Measurements from ENCODE around the gene ZNF823.

DNA sequence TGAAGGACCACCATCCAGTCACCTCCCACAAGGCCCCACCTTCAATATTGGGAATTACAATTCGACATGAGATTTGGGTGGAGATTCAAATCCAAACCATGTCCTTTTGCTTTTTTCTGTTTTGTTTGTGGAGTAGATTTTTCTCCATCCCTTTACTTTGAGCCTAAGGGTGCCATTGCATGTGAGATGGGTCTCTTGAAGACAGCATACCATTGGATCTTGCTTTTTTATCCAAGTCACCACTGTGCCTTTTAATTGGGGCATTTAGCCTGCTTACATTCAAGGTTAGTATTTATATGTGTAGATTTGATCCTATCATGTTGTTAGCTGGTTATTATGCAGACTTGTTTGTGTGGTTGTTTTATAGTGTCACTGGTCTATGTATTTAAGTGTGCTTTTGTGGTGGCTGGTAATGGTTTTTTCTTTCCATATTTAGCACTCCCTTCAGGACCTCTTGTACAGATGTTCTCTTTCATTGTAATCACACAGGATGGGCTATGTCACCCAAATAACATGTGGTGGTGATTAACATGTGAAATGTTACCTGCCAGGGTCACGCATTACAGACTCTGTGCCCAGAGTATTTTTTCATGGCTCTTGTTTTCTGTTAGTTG, 58.0 kb downstream of the ZNF823 start:
- TF ChIP-seq, protein P1, sequence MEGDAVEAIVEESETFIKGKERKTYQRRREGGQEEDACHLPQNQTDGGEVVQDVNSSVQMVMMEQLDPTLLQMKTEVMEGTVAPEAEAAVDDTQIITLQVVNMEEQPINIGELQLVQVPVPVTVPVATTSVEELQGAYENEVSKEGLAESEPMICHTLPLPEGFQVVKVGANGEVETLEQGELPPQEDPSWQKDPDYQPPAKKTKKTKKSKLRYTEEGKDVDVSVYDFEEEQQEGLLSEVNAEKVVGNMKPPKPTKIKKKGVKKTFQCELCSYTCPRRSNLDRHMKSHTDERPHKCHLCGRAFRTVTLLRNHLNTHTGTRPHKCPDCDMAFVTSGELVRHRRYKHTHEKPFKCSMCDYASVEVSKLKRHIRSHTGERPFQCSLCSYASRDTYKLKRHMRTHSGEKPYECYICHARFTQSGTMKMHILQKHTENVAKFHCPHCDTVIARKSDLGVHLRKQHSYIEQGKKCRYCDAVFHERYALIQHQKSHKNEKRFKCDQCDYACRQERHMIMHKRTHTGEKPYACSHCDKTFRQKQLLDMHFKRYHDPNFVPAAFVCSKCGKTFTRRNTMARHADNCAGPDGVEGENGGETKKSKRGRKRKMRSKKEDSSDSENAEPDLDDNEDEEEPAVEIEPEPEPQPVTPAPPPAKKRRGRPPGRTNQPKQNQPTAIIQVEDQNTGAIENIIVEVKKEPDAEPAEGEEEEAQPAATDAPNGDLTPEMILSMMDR (IDR thresholded peaks at IDR 0.05) = no peak
- TF ChIP-seq JUNB (IDR thresholded peaks at IDR 0.05) = no peak

Data from A549 (cell line).